Activated CD4-positive, alpha-beta T cell treated with anti-CD3 and anti-CD28 coated beads for 36 hours (primary cell): ENCODE measurements around the gene CPS1. TPM values are rescaled to one million over a fixed set of nuclear protein-coding genes. Genes with fewer than 3 reads are reported as not detected.

ENCODE experiments used
- ATAC-seq: fragments of 200-7000 bp; cut with Tn5 transposase; one replicate; pipeline ENCODE4 v1.10.0; 2021; ENCODE audit warnings: mild to moderate bottlenecking, moderate library complexity
- CTCF ChIA-PET: fragments of 350-600 bp; sonication (Branson Sonifier 250); formaldehyde crosslinking; loops from one replicate; lab custom pipeline; 2021; ENCODE audit warnings: antibody characterized with exemption; lab: Charles Lee
- POLR2A ChIA-PET: fragments of 350-600 bp; sonication (Branson Sonifier 250); formaldehyde crosslinking; loops from one replicate; lab custom pipeline; 2021; ENCODE audit warnings: antibody characterized with exemption, inconsistent platforms; lab: Charles Lee
- DNase-seq: peaks from one replicate; pipeline ENCODE4 v3.0.0-alpha.2; 2020
- H3K27ac Mint-ChIP-seq: one replicate; pipeline ENCODE4 v1.8.0; 2021; ENCODE audit warnings: mixed read lengths
- H3K27me3 Mint-ChIP-seq: one replicate; pipeline ENCODE4 v1.8.0; 2021; ENCODE audit warnings: mixed read lengths
- H3K36me3 Mint-ChIP-seq: one replicate; pipeline ENCODE4 v1.8.0; 2021; ENCODE audit warnings: low read depth, mixed read lengths
- H3K4me1 Mint-ChIP-seq: one replicate; pipeline ENCODE4 v1.8.0; 2021; ENCODE audit warnings: mixed read lengths
- H3K4me3 Mint-ChIP-seq: one replicate; pipeline ENCODE4 v1.8.0; 2021; ENCODE audit warnings: mild to moderate bottlenecking, moderate library complexity, mixed read lengths
- H3K9me3 Mint-ChIP-seq: one replicate; pipeline ENCODE4 v1.8.0; 2021; ENCODE audit warnings: low read depth, mixed read lengths
- intact Hi-C, 2 experiments: fragments of 100-400 bp; cut with DNase I in 1 of 2; cut with micrococcal nuclease in 1 of 2; formaldehyde crosslinking; loops; one replicate each; pipeline versions ENCODE4 v1.14.2 to v1.15.1; 2022 to 2024; cut with DNase I, micrococcal nuclease
- total RNA-seq, 2 experiments: library from RNA; stranded (reverse); gene quantifications; one replicate each; pipeline ENCODE4 v1.2.3, GENCODE V29; 2021

The CPS1 gene
- total RNA-seq, 2 experiments from 2014 or later, result 3.2 to 3.5 TPM

DNA sequence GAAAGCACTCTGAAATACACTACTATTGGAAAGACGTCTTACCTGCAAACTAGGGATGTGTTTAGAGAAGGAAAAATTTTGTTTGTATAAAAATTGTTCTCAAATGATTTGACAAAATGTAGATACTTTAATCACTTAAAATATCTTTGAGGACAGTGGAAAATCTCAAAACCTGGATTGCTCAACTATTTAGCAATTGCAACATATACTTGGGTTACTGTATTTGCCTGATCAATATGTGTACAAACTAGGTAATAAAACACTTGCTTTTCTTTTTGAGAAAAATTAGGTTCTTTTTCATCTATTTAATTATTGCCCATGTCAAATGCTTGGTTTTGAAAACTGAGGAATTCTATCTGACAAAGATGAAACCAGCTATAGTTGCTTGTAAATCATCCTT is 60.9 kb downstream of the CPS1 start:
- ChIA-PET POLR2A (no interaction called here), CTCF (interaction anchor here (0.7 kb wide), 1 partner anchor 523 kb away, joined by 3 read pairs; no protein-coding TSS in a partner anchor)
- Mint-ChIP-seq H3K27me3 (no peaks in the 10 kb centered on the region), H3K9me3 (no peaks in the 10 kb centered on the region), H3K36me3 (no peaks in the 10 kb centered on the region), H3K4me1 (no peaks in the 10 kb centered on the region), H3K27ac (no peak overlapping the region), H3K4me3 (no peak overlapping the region)
- DNase-seq, result no peak
- ATAC-seq, result no peak
- intact Hi-C loops, result loop anchor here (1.0 to 2.0 kb wide), 3 partner anchors 418 to 541 kb away; no protein-coding TSS in a partner anchor

DNA sequence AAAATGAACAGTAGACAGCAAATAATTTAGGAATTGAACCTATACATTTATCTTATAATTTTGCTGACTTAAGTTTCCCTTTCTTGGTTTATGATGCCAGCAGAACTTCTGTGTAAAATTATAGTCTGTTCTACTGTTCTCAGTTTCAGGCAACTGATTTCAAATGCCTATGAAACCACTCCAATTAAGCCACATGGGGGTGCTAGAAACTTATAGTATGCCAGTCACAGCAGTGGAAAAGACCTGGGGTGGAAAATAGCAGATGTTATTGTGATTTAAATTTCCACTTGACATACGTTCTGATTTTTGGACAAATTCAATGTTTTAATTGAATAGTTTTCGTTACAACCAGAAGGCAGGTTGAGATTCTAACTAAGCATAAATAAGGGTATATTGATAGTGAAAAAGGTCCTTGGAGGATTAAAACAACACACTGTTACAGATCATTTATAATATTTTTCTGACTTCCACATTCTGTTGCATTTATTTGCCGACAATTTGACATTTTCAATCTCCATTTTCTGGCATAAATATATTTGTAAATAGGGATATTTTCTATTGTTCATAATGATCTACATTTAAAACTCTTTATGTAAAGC is 61.4 kb downstream of the CPS1 start:
- DNase-seq (peak; percentile 6), ATAC-seq (no peak)
- Mint-ChIP-seq H3K27me3 (no peaks in the 10 kb centered on the region), H3K4me1 (no peaks in the 10 kb centered on the region), H3K36me3 (no peaks in the 10 kb centered on the region), H3K27ac (no peak overlapping the region), H3K4me3 (no peak overlapping the region), H3K9me3 (no peaks in the 10 kb centered on the region)
- POLR2A ChIA-PET, result no interaction called here
- CTCF ChIA-PET, result interaction anchor here (0.7 to 2.0 kb wide), 6 partner anchors 12 to 540 kb away, joined by 3 to 8 read pairs (median 3); no protein-coding TSS in a partner anchor
- intact Hi-C loops, result loop anchor here (1.0 to 2.0 kb wide), 3 partner anchors 417 to 541 kb away; no protein-coding TSS in a partner anchor

DNA sequence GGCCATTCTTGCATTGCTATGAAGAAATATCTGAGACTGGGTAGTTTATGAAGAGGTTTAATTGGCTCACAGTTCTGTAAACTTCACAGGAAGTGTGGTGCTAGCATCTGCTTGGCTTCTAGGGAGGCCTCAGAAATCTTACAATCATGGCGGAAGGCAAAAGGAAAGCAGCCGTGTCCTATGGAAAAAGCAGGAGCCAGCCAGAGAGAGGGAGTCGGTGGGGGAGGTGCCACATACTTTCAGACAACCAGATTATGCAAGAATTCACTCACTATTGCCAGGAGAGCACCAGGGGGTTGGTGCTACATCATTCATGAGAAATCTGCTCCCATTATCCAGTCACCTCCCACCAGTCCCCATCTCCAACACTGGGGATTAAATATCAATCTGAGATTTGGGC is 64.1 kb downstream of the CPS1 start:
- no peaks in the 10 kb centered on the region for H3K9me3 Mint-ChIP-seq
- no peaks in the 10 kb centered on the region for H3K4me1 Mint-ChIP-seq
- ChIA-PET POLR2A (no interaction called here), CTCF (interaction anchor here (1.1 kb wide), 1 partner anchor 42 kb away, joined by 3 read pairs; no protein-coding TSS in a partner anchor)
- no peak for ATAC-seq
- peaks cover 2% of the 10 kb centered on the region for H3K27me3 Mint-ChIP-seq
- no peak overlapping the region for H3K27ac Mint-ChIP-seq
- no peak for DNase-seq
- H3K4me3 Mint-ChIP-seq, result no peak overlapping the region
- no peaks in the 10 kb centered on the region for H3K36me3 Mint-ChIP-seq
- intact Hi-C loops, result no loop called here

DNA sequence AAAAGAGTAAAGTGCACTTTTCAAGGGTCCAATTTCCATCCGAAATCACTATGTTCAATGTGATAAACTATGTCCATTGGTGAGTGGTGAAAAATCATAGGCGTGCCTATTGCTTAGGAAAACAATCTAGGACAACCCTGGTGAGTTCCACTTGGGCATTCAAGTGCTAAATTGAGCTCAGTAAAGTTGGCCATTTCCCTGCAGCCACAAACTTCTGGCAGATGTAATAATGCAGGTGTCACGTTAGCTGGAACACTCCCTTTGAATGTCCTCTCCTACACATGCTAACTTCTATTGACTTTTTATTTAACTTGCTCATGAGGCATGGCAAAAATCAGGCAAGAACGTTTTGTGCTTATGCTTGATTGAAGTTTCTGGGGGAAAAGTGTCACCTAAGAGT is 67.1 kb downstream of the CPS1 start:
- no peak overlapping the region for H3K27ac Mint-ChIP-seq
- H3K9me3 Mint-ChIP-seq, result no peaks in the 10 kb centered on the region
- intact Hi-C loops, result no loop called here
- no peaks in the 10 kb centered on the region for H3K4me1 Mint-ChIP-seq
- no peak overlapping the region for H3K4me3 Mint-ChIP-seq
- DNase-seq (no peak), ATAC-seq (no peak)
- peaks cover 2% of the 10 kb centered on the region for H3K27me3 Mint-ChIP-seq
- ChIA-PET POLR2A (no interaction called here), CTCF (no interaction called here)
- H3K36me3 Mint-ChIP-seq, result no peaks in the 10 kb centered on the region

DNA sequence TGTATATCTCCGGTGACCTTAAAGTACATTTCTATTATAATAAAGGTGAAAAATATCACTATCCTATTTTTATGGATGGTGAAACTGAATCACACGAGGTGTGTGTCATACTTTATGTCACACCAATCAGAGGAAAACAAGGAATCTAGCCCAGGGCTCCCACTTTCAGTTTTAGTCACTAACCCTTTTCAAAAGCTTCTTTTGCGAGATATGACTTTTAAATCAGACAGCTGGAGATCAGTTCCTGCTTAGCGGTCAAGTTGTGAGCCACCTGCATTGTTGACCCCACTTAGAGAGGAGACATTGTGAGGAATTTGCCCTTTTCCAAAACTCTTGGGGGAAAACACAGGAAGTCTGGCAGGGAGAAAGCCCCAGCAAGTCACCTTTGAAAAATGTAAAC is 70.5 kb downstream of the CPS1 start:
- no peaks in the 10 kb centered on the region for H3K9me3 Mint-ChIP-seq
- ATAC-seq (no peak), DNase-seq (no peak)
- H3K27ac Mint-ChIP-seq, result no peak overlapping the region
- no peaks in the 10 kb centered on the region for H3K36me3 Mint-ChIP-seq
- intact Hi-C loops, result no loop called here
- ChIA-PET CTCF (no interaction called here), POLR2A (no interaction called here)
- H3K4me3 Mint-ChIP-seq, result no peak overlapping the region
- H3K27me3 Mint-ChIP-seq, result peaks cover 2% of the 10 kb centered on the region
- no peaks in the 10 kb centered on the region for H3K4me1 Mint-ChIP-seq

DNA sequence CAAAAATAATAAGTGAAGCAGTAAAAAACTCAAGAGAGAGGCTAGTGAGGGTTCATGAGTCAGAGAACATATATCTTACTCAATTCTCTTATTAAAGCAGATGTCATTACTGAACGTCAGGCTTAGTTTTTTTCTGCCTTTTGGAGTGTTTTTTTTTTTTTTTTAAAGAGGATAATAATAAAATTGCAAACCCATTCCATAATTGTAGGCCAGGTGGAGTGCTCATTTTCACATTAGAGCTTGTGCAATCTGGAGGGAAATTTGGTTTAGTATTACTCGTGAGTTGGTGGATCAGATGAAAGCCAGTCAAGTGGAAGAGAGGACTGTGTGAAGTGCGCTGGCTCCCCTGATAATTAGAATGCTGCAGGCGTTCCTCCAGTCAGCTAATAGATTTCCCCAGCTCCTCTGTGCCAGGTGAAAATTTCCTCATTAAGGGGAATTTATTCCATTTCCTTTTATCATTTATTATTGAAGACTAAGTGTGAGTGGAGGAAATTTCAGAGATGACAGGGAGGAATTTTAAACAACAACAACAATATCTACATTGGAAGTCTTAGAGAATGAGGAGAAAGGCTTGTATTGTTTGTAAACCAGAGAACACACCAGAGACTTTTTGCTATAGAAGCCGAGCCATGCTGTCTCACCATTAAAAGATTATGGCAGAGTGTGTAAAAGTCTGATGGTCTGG is 74.6 kb downstream of the CPS1 start:
- POLR2A ChIA-PET, result no interaction called here
- Mint-ChIP-seq H3K9me3 (no peaks in the 10 kb centered on the region), H3K4me1 (no peaks in the 10 kb centered on the region), H3K27me3 (no peaks in the 10 kb centered on the region), H3K36me3 (no peaks in the 10 kb centered on the region), H3K27ac (no peak overlapping the region), H3K4me3 (no peak overlapping the region)
- CTCF ChIA-PET, result no interaction called here
- no peak for ATAC-seq
- no peak for DNase-seq
- intact Hi-C loops, result no loop called here

DNA sequence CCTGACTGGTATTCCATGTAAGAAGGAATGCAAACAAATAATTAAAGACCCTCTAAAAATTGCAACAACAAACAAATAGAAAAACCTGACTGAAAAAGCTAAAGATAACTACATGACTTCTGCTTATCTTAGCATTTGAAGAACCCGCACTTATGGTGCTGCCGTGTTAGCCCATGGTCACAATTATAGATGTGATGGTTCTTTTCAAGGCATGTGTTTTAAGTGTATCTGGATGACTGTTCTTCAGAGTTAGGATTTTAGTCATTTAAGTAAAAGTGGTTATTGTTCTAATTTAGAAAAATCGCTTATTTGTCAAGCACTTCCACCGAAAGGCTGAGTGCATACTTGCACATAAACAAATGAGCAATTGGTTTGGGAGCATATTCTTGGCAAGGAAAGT is 77.3 kb downstream of the CPS1 start:
- H3K27me3 Mint-ChIP-seq, result no peaks in the 10 kb centered on the region
- DNase-seq (no peak), ATAC-seq (no peak)
- POLR2A ChIA-PET, result no interaction called here
- CTCF ChIA-PET, result no interaction called here
- H3K4me1 Mint-ChIP-seq, result no peaks in the 10 kb centered on the region
- no peak overlapping the region for H3K27ac Mint-ChIP-seq
- intact Hi-C loops, result no loop called here
- H3K36me3 Mint-ChIP-seq, result no peaks in the 10 kb centered on the region
- H3K9me3 Mint-ChIP-seq, result no peaks in the 10 kb centered on the region
- H3K4me3 Mint-ChIP-seq, result no peak overlapping the region

DNA sequence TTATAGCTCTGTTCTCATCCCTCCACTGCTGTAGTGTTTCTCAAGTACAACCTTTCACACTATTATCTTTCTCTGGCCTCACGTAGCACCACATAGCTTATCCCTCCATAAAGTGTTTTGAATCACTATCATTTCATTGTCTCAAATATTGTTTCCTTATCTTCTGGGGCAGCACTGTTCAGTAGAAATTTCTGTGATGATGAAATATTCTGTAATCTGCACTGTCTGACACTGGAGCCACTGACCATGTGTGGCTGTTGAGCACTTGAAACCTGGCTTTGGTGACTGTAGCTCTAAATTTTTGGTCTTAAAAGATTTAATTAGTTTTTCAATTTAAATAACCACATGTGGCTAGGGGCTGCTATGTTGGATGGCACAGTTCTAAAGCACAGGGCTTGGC is 78.9 kb downstream of the CPS1 start:
- no peaks in the 10 kb centered on the region for H3K9me3 Mint-ChIP-seq
- H3K27ac Mint-ChIP-seq, result no peak overlapping the region
- DNase-seq (no peak), ATAC-seq (no peak)
- ChIA-PET CTCF (interaction anchor here (0.7 to 1.4 kb wide), 2 partner anchors 10 to 17 kb away, joined by 3 read pairs; no protein-coding TSS in a partner anchor), POLR2A (no interaction called here)
- no peaks in the 10 kb centered on the region for H3K27me3 Mint-ChIP-seq
- intact Hi-C loops, result no loop called here
- H3K36me3 Mint-ChIP-seq, result no peaks in the 10 kb centered on the region
- H3K4me3 Mint-ChIP-seq, result no peak overlapping the region
- H3K4me1 Mint-ChIP-seq, result no peaks in the 10 kb centered on the region

DNA sequence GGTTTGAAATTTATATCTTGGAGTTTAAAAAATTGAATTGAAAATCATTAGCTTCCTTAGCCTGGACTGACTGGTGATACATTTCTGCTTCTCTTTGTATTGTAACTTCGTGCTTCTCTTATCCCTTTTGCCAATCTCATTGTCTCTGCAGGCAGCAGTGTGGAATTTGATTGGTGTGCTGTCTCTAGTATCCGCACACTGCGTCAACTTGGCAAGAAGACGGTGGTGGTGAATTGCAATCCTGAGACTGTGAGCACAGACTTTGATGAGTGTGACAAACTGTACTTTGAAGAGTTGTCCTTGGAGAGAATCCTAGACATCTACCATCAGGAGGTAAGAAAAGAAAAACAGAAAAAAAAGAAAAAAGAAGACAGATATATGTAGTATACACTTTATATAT is 85.9 kb downstream of the CPS1 start:
- ChIA-PET POLR2A (no interaction called here), CTCF (no interaction called here)
- ATAC-seq (no peak), DNase-seq (no peak)
- intact Hi-C loops, result no loop called here
- peaks cover 4% of the 10 kb centered on the region for H3K9me3 Mint-ChIP-seq
- no peaks in the 10 kb centered on the region for H3K4me1 Mint-ChIP-seq
- H3K27me3 Mint-ChIP-seq, result no peaks in the 10 kb centered on the region
- H3K27ac Mint-ChIP-seq, result no peak overlapping the region
- H3K36me3 Mint-ChIP-seq, result no peaks in the 10 kb centered on the region
- H3K4me3 Mint-ChIP-seq, result no peak overlapping the region

DNA sequence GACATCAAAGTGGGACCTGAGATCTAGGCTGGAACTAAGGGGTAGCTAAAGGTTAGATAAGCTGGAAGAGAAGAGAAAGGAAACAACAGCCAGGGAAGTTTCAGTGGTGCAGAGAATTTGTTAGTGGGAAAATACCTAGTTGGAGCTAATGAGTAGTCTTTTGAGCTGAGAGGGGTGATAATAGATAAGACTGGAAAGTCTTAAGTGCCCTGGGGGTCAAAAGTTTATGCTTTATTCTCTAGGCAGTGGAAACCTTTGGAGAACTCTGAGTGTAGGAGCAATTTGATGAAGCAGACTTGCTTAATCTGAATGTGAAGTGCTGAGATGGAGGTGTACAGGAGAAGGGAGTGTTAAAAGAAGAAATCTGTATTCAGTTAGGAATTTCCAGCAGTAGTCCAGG is 90.8 kb downstream of the CPS1 start:
- ATAC-seq (no peak), DNase-seq (no peak)
- Mint-ChIP-seq H3K27ac (no peak overlapping the region), H3K4me3 (no peak overlapping the region), H3K4me1 (no peaks in the 10 kb centered on the region), H3K36me3 (no peaks in the 10 kb centered on the region), H3K27me3 (no peaks in the 10 kb centered on the region), H3K9me3 (no peaks in the 10 kb centered on the region)
- ChIA-PET CTCF (no interaction called here), POLR2A (no interaction called here)
- intact Hi-C loops, result no loop called here

DNA sequence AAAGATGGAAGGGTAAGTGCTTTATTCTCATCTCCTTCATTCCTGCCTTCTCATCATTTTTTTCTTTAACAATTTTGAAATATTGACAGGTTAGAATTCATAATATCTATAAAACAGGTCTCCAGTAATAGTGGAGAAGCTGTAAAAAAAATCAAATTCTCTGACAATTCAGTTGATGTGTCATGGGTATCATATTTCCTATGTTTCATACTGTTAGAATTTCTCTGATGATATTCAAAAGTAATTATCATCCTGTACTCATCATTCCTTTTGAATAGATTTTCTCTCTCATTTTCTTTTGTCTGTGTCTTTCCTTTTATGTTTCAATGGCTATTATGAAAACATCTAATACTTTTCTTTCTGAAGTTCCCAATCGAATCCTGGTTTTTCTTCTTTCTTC is 97.7 kb downstream of the CPS1 start:
- DNase-seq (no peak), ATAC-seq (no peak)
- ChIA-PET CTCF (no interaction called here), POLR2A (no interaction called here)
- Mint-ChIP-seq H3K4me3 (no peak overlapping the region), H3K27me3 (no peaks in the 10 kb centered on the region), H3K4me1 (no peaks in the 10 kb centered on the region), H3K27ac (no peak overlapping the region), H3K36me3 (no peaks in the 10 kb centered on the region), H3K9me3 (no peaks in the 10 kb centered on the region)
- intact Hi-C loops, result no loop called here
